HepG2 (cell line): ENCODE data around the gene LPIN3. TPM values are rescaled to one million over a fixed set of nuclear protein-coding genes. Genes with fewer than 3 reads are reported as not detected.

Experiments used
- ATAC-seq: fragments of 200-7000 bp; cut with Tn5 transposase; 3 replicates; pipeline ENCODE4 v1.9.1; 2020; ENCODE audit warnings: mild to moderate bottlenecking, moderate library complexity
- BruUV-seq: library from RNA; stranded (reverse); fragments of 400-500 nt; replicated peaks from 2 replicates; lab custom pipeline; 2021; lab: Mats Ljungman, UMichigan
- CTCF ChIA-PET: fragments of 300-600 bp; formaldehyde crosslinking; extraction: SDS; loops from one replicate; lab custom pipeline; 2021; ENCODE audit warnings: low total read pairs, inconsistent platforms, low intra/inter-chr PET ratio; lab: Yijun Ruan, JAX
- POLR2A ChIA-PET: fragments of 350-600 bp; sonication (Branson Sonifier 250); formaldehyde crosslinking; loops from one replicate; lab custom pipeline; 2020; ENCODE audit warnings: antibody characterized with exemption, inconsistent platforms; lab: Yijun Ruan, JAX
- DNase-seq: peaks from one replicate; pipeline ENCODE4 v3.0.0-alpha.2; 2015; ENCODE audit warnings: low spot score
- FAIRE-seq: peaks from 3 replicates; lab custom pipeline; 2011; peaks lifted over from hg19 to GRCh38; lab: Jason Lieb, UNC
- H2AFZ ChIP-seq: one replicate; pipeline ENCODE4 v1.6.1; 2011; ENCODE audit warnings: low read length, inconsistent platforms
- H3K27ac ChIP-seq: fragments of 300-600 bp; 3 replicates; pipeline ENCODE4 v1.8.0; 2011; ENCODE audit warnings: mixed run types, mild to moderate bottlenecking, mixed read lengths, low read length, inconsistent platforms; ENCODE audit not compliant: insufficient read depth; ENCODE audit errors: extremely low read length
- H3K27me3 ChIP-seq, 2 experiments: fragments of 200-600 bp in 1 of 2; 2 replicates in 1 of 2; 3 replicates in 1 of 2; pipeline versions ENCODE4 v1.6.0 to v1.8.0; 2011; ENCODE audit warnings: low read length in 2 of 2, mild to moderate bottlenecking in 2 of 2, moderate library complexity in 2 of 2, inconsistent platforms in 1 of 2; ENCODE audit not compliant: insufficient read depth in 2 of 2, control insufficient read depth in 1 of 2
- H3K36me3 ChIP-seq, 2 experiments: fragments of 200-600 bp in 1 of 2; replicated peaks in 1 of 2; 2 replicates in 1 of 2; 3 replicates in 1 of 2; pipeline versions ENCODE4 v1.5.1 to v1.8.0; 2011; ENCODE audit warnings: low read length in 2 of 2, inconsistent platforms in 1 of 2; ENCODE audit not compliant: insufficient read depth in 2 of 2, control insufficient read depth in 1 of 2
- H3K4me1 ChIP-seq: 2 replicates; pipeline ENCODE4 v1.5.1; 2012; ENCODE audit warnings: low read length, inconsistent platforms; ENCODE audit not compliant: insufficient read depth
- H3K4me2 ChIP-seq: 2 replicates; pipeline ENCODE4 v1.6.0; 2011; ENCODE audit warnings: low read depth, low read length, inconsistent platforms
- H3K4me3 ChIP-seq, 3 experiments: fragments of 200-600 bp in 1 of 3; sonication (generic), shearing (Covaris generic) in 1 of 3; replicated peaks in 1 of 3; 2 replicates each; pipeline ENCODE4 v1.5.1; 2011 to 2016; ENCODE audit warnings: low read length in 3 of 3, inconsistent platforms in 2 of 3, low read depth in 2 of 3, mild to moderate bottlenecking in 2 of 3, control low read depth in 1 of 3, mixed read lengths in 1 of 3; ENCODE audit not compliant: insufficient read depth in 1 of 3
- H3K79me2 ChIP-seq: one replicate; pipeline ENCODE4 v1.6.1; 2011; ENCODE audit warnings: low read length, inconsistent platforms; ENCODE audit not compliant: insufficient read depth
- H3K9ac ChIP-seq: 2 replicates; pipeline ENCODE4 v1.6.0; 2011; ENCODE audit warnings: mild to moderate bottlenecking, low read depth, low read length, inconsistent platforms; ENCODE audit not compliant: insufficient read depth
- H3K9me3 ChIP-seq: 2 replicates; pipeline ENCODE4 v1.5.1; 2012; ENCODE audit warnings: mild to moderate bottlenecking, low read length
- H4K20me1 ChIP-seq: 2 replicates; pipeline ENCODE4 v1.6.0; 2011; ENCODE audit warnings: inconsistent platforms, mild to moderate bottlenecking, low read length, moderate library complexity; ENCODE audit not compliant: insufficient read depth
- BHLHE40 ChIP-seq: IDR thresholded peaks from 2 replicates; pipeline ENCODE4 v1.6.1; 2011; ENCODE audit warnings: low read length, improper control_type of control experiment
- PATZ1 ChIP-seq: sonication (generic); formaldehyde crosslinking; IDR thresholded peaks from 2 replicates; pipeline ENCODE4 v1.4.0; 2020; ENCODE audit warnings: missing genetic modification reagents
- ZNF121 ChIP-seq: sonication (generic); formaldehyde crosslinking; IDR thresholded peaks from 2 replicates; pipeline ENCODE4 v1.5.0; 2020; ENCODE audit warnings: mild to moderate bottlenecking, missing genetic modification reagents
- ZNF589 ChIP-seq: sonication (generic); formaldehyde crosslinking; conservative IDR thresholded peaks from 2 replicates; pipeline ENCODE4 v1.8.0; 2022; ENCODE audit warnings: mild to moderate bottlenecking, moderate library complexity, missing genetic modification reagents
- WGBS: methylation state at CpG from one replicate; pipeline ENCODE4 v1.1.6; 2017; ENCODE audit warnings: low lambda C conversion rate; 5-methylcytosine and 5-hydroxymethylcytosine counted together
- in situ Hi-C: cut with HindIII; loops from 2 replicates; pipeline ENCODE4 v1.10.0; 2017; ENCODE audit warnings: low pct_unique_long_range_greater_than_20kb; ENCODE audit not compliant: extremely low pct_ligation_motif_present
- intact Hi-C: fragments of 100-400 bp; cut with micrococcal nuclease; formaldehyde crosslinking; loops from one replicate; pipeline ENCODE4 v1.10.0; 2022; ENCODE audit not compliant: unreplicated experiment
- polyA plus RNA-seq, 8 experiments: library from polyadenylated mRNA; depleted of rRNA in 3 of 8; stranded (reverse) in 7 of 8; unstranded in 1 of 8; fragments of >200 nt; fragmentation: Illumina TruSeq in 4 of 8; extraction: Trizol in 4 of 8; gene quantifications; 2 replicates each; pipeline versions ENCODE4 v1.2.1 to v1.2.3, GENCODE V29; 2011 to 2016; ENCODE audit warnings: low read depth in 4 of 8, missing spikeins in 1 of 8, mixed read lengths in 1 of 8; ENCODE audit not compliant: insufficient read depth in 1 of 8
- total RNA-seq, 5 experiments: library from RNA; depleted of rRNA; stranded (reverse); fragments of >200 nt; fragmentation: Illumina TruSeq; extraction: Trizol; gene quantifications; 2 replicates each; pipeline ENCODE4 v1.2.3, GENCODE V29; 2016; ENCODE audit warnings: low read depth in 1 of 5

Gene LPIN3
- total and polyA plus RNA-seq, 2 of the 13 experiments (the other 11 are each of a cell fraction or from before 2014, with no cell fraction given) = 14.2 to 28.6 TPM

GRCh38 chr20:41391587-41392001, 51.0 kb downstream of the LPIN3 start (continued):
- TF ChIP-seq PATZ1 = no peak
- no peak for TF ChIP-seq BHLHE40

DNA sequence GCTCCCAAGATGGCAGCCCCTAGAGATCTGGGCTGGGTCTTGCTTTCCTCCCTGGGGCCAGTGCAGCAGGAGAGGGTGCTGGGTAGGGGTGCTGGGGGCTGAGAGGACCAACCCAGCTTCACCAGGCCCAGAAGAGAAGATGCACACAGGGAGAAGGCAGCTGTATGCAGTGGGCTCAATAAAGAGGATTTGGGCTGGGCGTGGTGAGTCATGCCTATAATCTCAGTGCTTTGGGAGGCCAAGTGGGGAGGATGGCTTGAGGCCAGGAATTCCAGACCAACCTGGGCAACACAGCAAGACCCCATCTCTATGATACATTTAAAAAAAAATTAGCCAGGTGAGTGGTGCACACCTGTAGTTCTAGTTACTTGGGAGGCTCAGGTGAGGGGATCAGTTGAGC, 51.7 kb downstream of the LPIN3 start:
- TF ChIP-seq ZNF121 = peak; percentile 79
- TF ChIP-seq ZNF589 (CRISPR knock-in tag) = no peak
- FAIRE-seq = no peak

More for the DNA sequence above, 51.7 kb downstream of the LPIN3 start:
- Histone ChIP-seq H3K9me3 (no peaks in the 10 kb centered on the region), H2AFZ (no peak overlapping the region), H3K36me3 (no peaks in the 10 kb centered on the region), H3K4me1 (peaks cover 29% of the 10 kb centered on the region), H3K27me3 (no peaks in the 10 kb centered on the region), H4K20me1 (no peaks in the 10 kb centered on the region), H3K4me3 (no peak overlapping the region), H3K27ac (no peak overlapping the region), H3K4me2 (no peak overlapping the region), H3K9ac (no peak overlapping the region), H3K79me2 (no peaks in the 10 kb centered on the region)
- in situ Hi-C loops (no loop called here), intact Hi-C loops (no loop called here)
- ChIA-PET CTCF (no interaction called here), POLR2A (no interaction called here)
- BruUV-seq = no TSS peak
- ATAC-seq (no peak), DNase-seq (no peak)
- 38% methylated on average over 1 of the region's 1 CpG for WGBS
